PC-9 (cell line): ENCODE data around the gene RINT1.

Experiments
- CTCF ChIP-seq: fragments of 200-600 bp; sonication (generic); conservative IDR thresholded peaks from 2 replicates; pipeline ENCODE4 v1.6.1; 2017; ENCODE audit warnings: mixed run types, antibody characterized with exemption, mild to moderate bottlenecking, moderate library complexity
- EZH2 ChIP-seq: fragments of 200-600 bp; sonication (generic); IDR thresholded peaks from 2 replicates; pipeline ENCODE4 v1.8.0; 2017; ENCODE audit warnings: antibody characterized with exemption, low read depth

GRCh38 chr7:105512415-105512814 is 19.6 kb upstream of the RINT1 start:
- TF ChIP-seq CTCF (no peak), EZH2 (no peak)
